Transverse colon (tissue), 4 donors: Measurements from ENCODE around the gene CYP2B6. TPM values are rescaled to one million over a fixed set of nuclear protein-coding genes. Genes with fewer than 3 reads are reported as not detected.
"Not testable (repeated sequence)": the region's sequence is repeated elsewhere in the genome, so short reads cannot be mapped to it uniquely, and the experiment has no call there.

ENCODE experiments used
- DNase-seq: peaks from one replicate; pipeline ENCODE4 v3.0.0-alpha.2; 2019
- H3K27ac ChIP-seq, 4 donors: fragments of 200-600 bp; sonication (generic); 2 replicates each; pipeline ENCODE4 v1.5.1; 2016 to 2018; ENCODE audit warnings: inconsistent platforms in 4 of 4
- H3K27me3 ChIP-seq: fragments of 200-600 bp; sonication (generic); 2 replicates; pipeline ENCODE4 v1.5.1; 2017; ENCODE audit warnings: inconsistent platforms
- H3K36me3 ChIP-seq, 4 donors: fragments of 200-600 bp; sonication (generic); 2 replicates each; pipeline ENCODE4 v1.5.1; 2017 to 2019; ENCODE audit warnings: inconsistent platforms in 4 of 4
- H3K4me1 ChIP-seq, 4 donors: fragments of 200-600 bp; sonication (generic); 2 replicates each; pipeline ENCODE4 v1.5.1; 2017 to 2020; ENCODE audit warnings: inconsistent platforms in 4 of 4
- H3K4me3 ChIP-seq, 4 donors: fragments of 200-600 bp; sonication (generic); 1 replicate in 1 of 4; 2 replicates in 3 of 4; pipeline versions ENCODE4 v1.5.1 to v1.6.1; 2017 to 2019; ENCODE audit warnings: inconsistent platforms in 4 of 4
- H3K9me3 ChIP-seq, 2 donors: fragments of 200-600 bp; sonication (generic); 2 replicates each; pipeline ENCODE4 v1.5.1; 2017 to 2019; ENCODE audit warnings: inconsistent platforms in 2 of 2
- CTCF ChIP-seq, 5 experiments: fragments of 200-600 bp in 3 of 5; fragments of 450-650 bp in 2 of 5; sonication (generic) in 3 of 5; IDR thresholded peaks; 1 replicate in 2 of 5; 2 replicates in 3 of 5; pipeline ENCODE4 v1.5.1; 2016 to 2017; ENCODE audit warnings: antibody characterized with exemption in 5 of 5, inconsistent platforms in 3 of 5, mild to moderate bottlenecking in 2 of 5, moderate library complexity in 1 of 5
- EP300 ChIP-seq: sonication (generic); formaldehyde crosslinking; IDR thresholded peaks from one replicate; pipeline ENCODE4 v1.6.1; 2017; ENCODE audit warnings: antibody characterized with exemption, low read depth
- POLR2A ChIP-seq: fragments of 450-650 bp; IDR thresholded peaks from one replicate; pipeline ENCODE4 v1.6.1; 2016; ENCODE audit warnings: antibody characterized with exemption, mild to moderate bottlenecking, moderate library complexity
- POLR2AphosphoS5 ChIP-seq, 3 donors: sonication (generic); formaldehyde crosslinking; IDR thresholded peaks; one replicate each; pipeline ENCODE4 v1.6.1; 2016; ENCODE audit warnings: antibody characterized with exemption in 3 of 3
- WGBS, 2 donors: methylation state at CpG; one replicate each; pipeline ENCODE4 v1.1.5; 2018; ENCODE audit warnings: low coverage in 1 of 2; 5-methylcytosine and 5-hydroxymethylcytosine counted together
- in situ Hi-C, 4 donors: fragments of 200-750 bp; cut with MboI; loops; one replicate each; pipeline versions ENCODE4 v1.15.0 to v1.15.1; 2017; ENCODE audit warnings: low sequenced_read_pairs in 3 of 4, low pct_ligation_motif_present in 1 of 4, low pct_unique_long_range_greater_than_20kb in 1 of 4
- intact Hi-C: fragments of 100-400 bp; cut with DNase I; formaldehyde crosslinking; loops from one replicate; pipeline ENCODE4 v1.15.1; 2023; ENCODE audit warnings: low total_unique reads
- total RNA-seq, 4 donors: library from RNA; depleted of rRNA; stranded (reverse); fragments of >200 nt; gene quantifications; one replicate each; pipeline ENCODE4 v1.1.0, GENCODE V29; 2016

CYP2B6 gene
- total RNA-seq, 4 donors from 2014 or later: 1.4 to 9.7 (median 5.5) TPM

GRCh38 chr19:41029524-41030432, 38.7 kb downstream of the CYP2B6 start:
- no peak for DNase-seq
- in situ Hi-C loops (no loop called here), intact Hi-C loops (no loop called here)
- Histone ChIP-seq H3K4me3 (no peak overlapping the region), H3K27ac (no peak overlapping the region), H3K36me3 (no peaks in the 10 kb centered on the region), H3K9me3 (no peaks in the 10 kb centered on the region), H3K27me3 (peaks cover 13% of the 10 kb centered on the region), H3K4me1 (no peaks in the 10 kb centered on the region)
- TF ChIP-seq POLR2AphosphoS5 (IDR thresholded peaks at IDR 0.05): no peak
- no peak for TF ChIP-seq EP300
- TF ChIP-seq POLR2A: no peak
- TF ChIP-seq CTCF (IDR thresholded peaks at IDR 0.05): no peak
- 60 to 80% methylated on average over 1 to 4 of the region's 4 CpGs for WGBS, 2 donors

DNA sequence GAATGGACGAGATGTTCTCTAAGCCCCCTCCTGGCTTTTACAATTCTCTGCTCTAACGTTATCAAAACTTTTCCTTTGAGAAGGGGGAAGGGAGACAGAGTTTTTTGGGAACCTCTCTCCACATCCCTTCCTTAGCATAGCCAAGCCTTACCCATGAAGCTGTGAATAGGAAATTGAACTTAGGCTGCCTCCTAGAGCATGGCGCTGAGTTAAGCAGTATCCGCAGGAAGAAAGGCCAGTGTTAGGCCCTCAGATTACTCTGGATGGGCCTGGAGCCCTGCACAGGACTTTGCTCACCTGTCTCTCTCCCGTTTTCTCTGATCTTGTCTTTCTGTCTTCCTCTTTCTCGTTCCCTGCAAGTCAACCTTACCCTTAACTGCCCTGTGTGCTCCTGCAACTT, 39.6 kb downstream of the CYP2B6 start:
- in situ Hi-C loops: no loop called here

DNA sequence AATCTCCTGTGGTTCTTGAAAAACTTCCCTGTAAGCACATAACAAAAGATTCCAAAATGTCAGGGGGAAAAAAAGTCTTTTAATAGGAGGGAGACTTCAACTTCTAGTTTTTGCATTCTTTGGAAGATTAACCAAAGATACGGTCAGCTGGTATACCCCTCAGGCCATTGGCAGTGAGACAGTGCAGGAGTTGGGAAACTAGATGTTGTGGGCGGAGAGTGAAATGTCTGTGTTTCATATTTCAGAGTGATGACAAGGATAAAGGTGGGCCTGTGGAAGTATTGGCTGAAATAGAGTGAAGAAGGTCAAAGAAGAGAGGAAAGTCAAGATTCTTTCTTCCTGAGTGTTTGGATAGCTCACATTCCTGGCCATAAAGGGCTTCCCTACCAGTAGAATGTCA, 40.8 kb downstream of the CYP2B6 start:
- DNase-seq: no peak
- Histone ChIP-seq H3K9me3 (no peaks in the 10 kb centered on the region), H3K4me1 (no peaks in the 10 kb centered on the region), H3K27ac (no peak overlapping the region), H3K27me3 (no peaks in the 10 kb centered on the region), H3K36me3 (no peaks in the 10 kb centered on the region), H3K4me3 (no peak overlapping the region)
- intact Hi-C loops: no loop called here
- TF ChIP-seq POLR2AphosphoS5 (IDR thresholded peaks at IDR 0.05): no peak
- no peak for TF ChIP-seq POLR2A
- WGBS, 2 donors: 30 to 69% methylated on average over 2 of the region's 2 CpGs
- in situ Hi-C loops: no loop called here

More for the DNA sequence above, 39.6 kb downstream of the CYP2B6 start:
- H3K4me3 ChIP-seq: no peak overlapping the region
- TF ChIP-seq EP300 (no peak), CTCF (IDR thresholded peaks at IDR 0.05) (no peak), POLR2A (no peak), POLR2AphosphoS5 (IDR thresholded peaks at IDR 0.05) (no peak)
- peaks cover 9% of the 10 kb centered on the region for H3K27me3 ChIP-seq
- H3K36me3 ChIP-seq: no peaks in the 10 kb centered on the region
- no peaks in the 10 kb centered on the region for H3K9me3 ChIP-seq
- intact Hi-C loops: no loop called here
- no peak overlapping the region for H3K27ac ChIP-seq
- DNase-seq: no peak
- H3K4me1 ChIP-seq: no peaks in the 10 kb centered on the region
- WGBS, 2 donors: 62 to 64% methylated on average over 6 of the region's 6 CpGs

- in situ Hi-C loops, intact Hi-C loops, H3K9me3 ChIP-seq, H3K27me3 ChIP-seq, H3K4me3 ChIP-seq, DNase-seq, H3K27ac ChIP-seq, H3K4me1 ChIP-seq, H3K36me3 ChIP-seq: not testable (repeated sequence)
- 52% methylated on average over 7 of the region's 7 CpGs; no CpG with 5 or more reads in 1 of the 2 donors for WGBS, 2 donors
Observed at GRCh38 chr19:41033324-41033723, 42.2 kb downstream of the CYP2B6 start.

- no peak overlapping the region for H3K27ac ChIP-seq
- DNase-seq: no peak
- intact Hi-C loops: no loop called here
- WGBS, 2 donors: 85 to 90% methylated on average over 1 of the region's 1 CpG
- H3K4me3 ChIP-seq: no peak overlapping the region
- TF ChIP-seq POLR2A: no peak
- no peaks in the 10 kb centered on the region for H3K9me3 ChIP-seq
- H3K4me1 ChIP-seq: no peaks in the 10 kb centered on the region
- no peaks in the 10 kb centered on the region for H3K27me3 ChIP-seq
- H3K36me3 ChIP-seq: no peaks in the 10 kb centered on the region
- in situ Hi-C loops: no loop called here
Observed at GRCh38 chr19:41039806-41040205, 48.7 kb downstream of the CYP2B6 start.

DNA sequence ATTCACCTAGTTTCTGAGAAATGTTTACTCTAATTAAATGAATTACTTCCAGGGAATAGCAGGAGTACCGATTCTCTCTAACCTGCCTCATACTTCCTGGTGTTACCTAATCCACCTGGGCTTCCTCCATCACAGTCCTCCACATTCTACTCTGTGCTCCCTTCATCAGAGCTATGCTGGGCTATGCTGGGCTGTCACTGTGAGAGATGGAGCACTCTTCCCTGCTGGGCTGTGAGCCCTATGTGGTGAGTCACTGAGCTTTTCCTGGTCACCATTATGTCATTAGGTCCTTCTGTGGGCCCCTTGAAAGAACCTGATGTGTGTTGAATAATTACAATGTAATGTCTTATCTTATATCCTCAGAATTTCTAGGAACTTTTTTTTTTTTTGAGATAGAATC, 54.0 kb downstream of the CYP2B6 start:
- not testable (repeated sequence) for H3K27me3 ChIP-seq

More for the DNA sequence above, 54.0 kb downstream of the CYP2B6 start:
- H3K36me3 ChIP-seq, H3K4me3 ChIP-seq, H3K4me1 ChIP-seq, H3K9me3 ChIP-seq, DNase-seq, in situ Hi-C loops, intact Hi-C loops, H3K27ac ChIP-seq: not testable (repeated sequence)
- WGBS, 2 donors: 48 to 50% methylated on average over 1 of the region's 1 CpG
